ENCODE measurements around the gene ITGA2.

Gene ITGA2

GRCh38 chr5:53022930-53023511 is 33.9 kb downstream of the ITGA2 start:
- no peak for DNase-seq

- peak; percentile 79 for DNase-seq
Measured at GRCh38 chr5:53023969-53024368, 34.8 kb downstream of the ITGA2 start.

- DNase-seq = no peak
Measured at GRCh38 chr5:53024535-53024934, 35.4 kb downstream of the ITGA2 start.

- no peak for DNase-seq
Measured at GRCh38 chr5:53025487-53025886, 36.3 kb downstream of the ITGA2 start.

GRCh38 chr5:53027913-53028312 is 38.8 kb downstream of the ITGA2 start:
- DNase-seq = no peak

GRCh38 chr5:53029608-53030007 is 40.5 kb downstream of the ITGA2 start:
- no peak for DNase-seq

- no peak for DNase-seq
Measured at GRCh38 chr5:53030893-53031292, 41.7 kb downstream of the ITGA2 start.

GRCh38 chr5:53031695-53032096 is 42.5 kb downstream of the ITGA2 start:
- peak; percentile 80 for DNase-seq

- DNase-seq = no peak
Measured at GRCh38 chr5:53032188-53032587, 43.0 kb downstream of the ITGA2 start.

GRCh38 chr5:53034832-53035231 is 45.7 kb downstream of the ITGA2 start:
- no peak for DNase-seq

- peak; percentile 35 for DNase-seq
Measured at GRCh38 chr5:53035868-53036381, 46.8 kb downstream of the ITGA2 start.

- DNase-seq = no peak
Measured at GRCh38 chr5:53037141-53037859, 48.1 kb downstream of the ITGA2 start.

GRCh38 chr5:53038196-53038847 is 49.2 kb downstream of the ITGA2 start:
- no peak for DNase-seq

- DNase-seq = no peak
Measured at GRCh38 chr5:53039855-53040254, 50.7 kb downstream of the ITGA2 start.

- DNase-seq = peak; percentile 75
Measured at GRCh38 chr5:53041071-53041692, 52.0 kb downstream of the ITGA2 start.

GRCh38 chr5:53041740-53042139 is 52.6 kb downstream of the ITGA2 start:
- DNase-seq = no peak

GRCh38 chr5:53045263-53045662 is 56.1 kb downstream of the ITGA2 start:
- DNase-seq = peak; percentile 28

- DNase-seq = no peak
Measured at GRCh38 chr5:53048248-53048647, 59.1 kb downstream of the ITGA2 start.

GRCh38 chr5:53052499-53052898 is 63.3 kb downstream of the ITGA2 start:
- no peak for DNase-seq

GRCh38 chr5:53053364-53053763 is 64.2 kb downstream of the ITGA2 start:
- DNase-seq = no peak

GRCh38 chr5:53055365-53055764 is 66.2 kb downstream of the ITGA2 start:
- DNase-seq = no peak

GRCh38 chr5:53059281-53059680 is 70.1 kb downstream of the ITGA2 start:
- DNase-seq = no peak

GRCh38 chr5:53063176-53063575 is 74.0 kb downstream of the ITGA2 start:
- no peak for DNase-seq

- DNase-seq = no peak
Measured at GRCh38 chr5:53063791-53064190, 74.6 kb downstream of the ITGA2 start.
